GM10266 (cell line): ENCODE data around the gene SLC16A3.

Source experiments
- DNase-seq: peaks from one replicate; pipeline ENCODE4 v3.0.0; 2012; ENCODE audit errors: extremely low spot score
- TF ChIP-seq, protein P1 (sequence below): IDR thresholded peaks from 2 replicates; pipeline ENCODE4 v1.5.1; 2012; ENCODE audit warnings: mild to moderate bottlenecking, low read depth; ENCODE audit not compliant: control insufficient read depth, insufficient read depth; ENCODE audit errors: missing control alignments

Gene SLC16A3

DNA sequence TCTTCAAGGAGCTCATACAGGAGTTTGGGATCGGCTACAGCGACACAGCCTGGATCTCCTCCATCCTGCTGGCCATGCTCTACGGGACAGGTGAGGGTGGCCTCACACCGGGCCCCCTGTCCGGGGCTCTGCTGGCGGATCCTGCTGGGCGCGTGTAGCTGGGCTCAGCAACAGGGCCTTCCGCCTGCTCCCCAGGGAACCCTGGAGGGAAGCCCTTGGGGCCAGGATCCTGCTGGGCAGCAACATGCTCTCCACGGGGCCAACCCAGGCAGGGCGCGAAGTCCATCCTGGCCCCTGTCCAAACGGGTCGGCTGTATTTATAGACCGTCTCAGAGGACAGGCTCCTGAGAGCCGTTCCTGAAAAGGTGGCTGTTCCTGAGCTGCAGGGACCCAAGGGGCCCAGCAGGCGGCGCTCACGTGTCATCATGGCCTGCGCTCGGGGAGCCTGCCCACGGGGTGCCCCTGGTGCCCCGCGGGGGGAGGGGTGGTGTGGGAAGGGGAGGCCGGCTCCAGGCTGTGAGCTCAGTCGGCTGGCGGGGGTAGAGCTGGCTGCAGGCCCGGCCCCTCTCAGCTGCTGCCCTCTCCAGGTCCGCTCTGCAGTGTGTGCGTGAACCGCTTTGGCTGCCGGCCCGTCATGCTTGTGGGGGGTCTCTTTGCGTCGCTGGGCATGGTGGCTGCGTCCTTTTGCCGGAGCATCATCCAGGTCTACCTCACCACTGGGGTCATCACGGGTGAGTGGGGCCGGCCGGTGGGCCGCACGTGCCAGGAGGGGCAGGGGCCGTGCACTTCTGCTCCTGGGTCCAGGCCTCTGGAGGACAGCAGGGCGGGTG lies 7.5 kb downstream of the SLC16A3 start:
- DNase-seq, result no peak
- TF ChIP-seq, protein P1, sequence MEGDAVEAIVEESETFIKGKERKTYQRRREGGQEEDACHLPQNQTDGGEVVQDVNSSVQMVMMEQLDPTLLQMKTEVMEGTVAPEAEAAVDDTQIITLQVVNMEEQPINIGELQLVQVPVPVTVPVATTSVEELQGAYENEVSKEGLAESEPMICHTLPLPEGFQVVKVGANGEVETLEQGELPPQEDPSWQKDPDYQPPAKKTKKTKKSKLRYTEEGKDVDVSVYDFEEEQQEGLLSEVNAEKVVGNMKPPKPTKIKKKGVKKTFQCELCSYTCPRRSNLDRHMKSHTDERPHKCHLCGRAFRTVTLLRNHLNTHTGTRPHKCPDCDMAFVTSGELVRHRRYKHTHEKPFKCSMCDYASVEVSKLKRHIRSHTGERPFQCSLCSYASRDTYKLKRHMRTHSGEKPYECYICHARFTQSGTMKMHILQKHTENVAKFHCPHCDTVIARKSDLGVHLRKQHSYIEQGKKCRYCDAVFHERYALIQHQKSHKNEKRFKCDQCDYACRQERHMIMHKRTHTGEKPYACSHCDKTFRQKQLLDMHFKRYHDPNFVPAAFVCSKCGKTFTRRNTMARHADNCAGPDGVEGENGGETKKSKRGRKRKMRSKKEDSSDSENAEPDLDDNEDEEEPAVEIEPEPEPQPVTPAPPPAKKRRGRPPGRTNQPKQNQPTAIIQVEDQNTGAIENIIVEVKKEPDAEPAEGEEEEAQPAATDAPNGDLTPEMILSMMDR, result peak; percentile 75

DNA sequence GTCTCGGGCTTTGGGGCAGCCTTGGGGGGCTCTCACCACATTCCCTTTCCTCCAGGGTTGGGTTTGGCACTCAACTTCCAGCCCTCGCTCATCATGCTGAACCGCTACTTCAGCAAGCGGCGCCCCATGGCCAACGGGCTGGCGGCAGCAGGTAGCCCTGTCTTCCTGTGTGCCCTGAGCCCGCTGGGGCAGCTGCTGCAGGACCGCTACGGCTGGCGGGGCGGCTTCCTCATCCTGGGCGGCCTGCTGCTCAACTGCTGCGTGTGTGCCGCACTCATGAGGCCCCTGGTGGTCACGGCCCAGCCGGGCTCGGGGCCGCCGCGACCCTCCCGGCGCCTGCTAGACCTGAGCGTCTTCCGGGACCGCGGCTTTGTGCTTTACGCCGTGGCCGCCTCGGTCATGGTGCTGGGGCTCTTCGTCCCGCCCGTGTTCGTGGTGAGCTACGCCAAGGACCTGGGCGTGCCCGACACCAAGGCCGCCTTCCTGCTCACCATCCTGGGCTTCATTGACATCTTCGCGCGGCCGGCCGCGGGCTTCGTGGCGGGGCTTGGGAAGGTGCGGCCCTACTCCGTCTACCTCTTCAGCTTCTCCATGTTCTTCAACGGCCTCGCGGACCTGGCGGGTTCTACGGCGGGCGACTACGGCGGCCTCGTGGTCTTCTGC lies 8.4 kb downstream of the SLC16A3 start:
- DNase-seq, result no peak
- TF ChIP-seq, protein P1, result no peak

DNA sequence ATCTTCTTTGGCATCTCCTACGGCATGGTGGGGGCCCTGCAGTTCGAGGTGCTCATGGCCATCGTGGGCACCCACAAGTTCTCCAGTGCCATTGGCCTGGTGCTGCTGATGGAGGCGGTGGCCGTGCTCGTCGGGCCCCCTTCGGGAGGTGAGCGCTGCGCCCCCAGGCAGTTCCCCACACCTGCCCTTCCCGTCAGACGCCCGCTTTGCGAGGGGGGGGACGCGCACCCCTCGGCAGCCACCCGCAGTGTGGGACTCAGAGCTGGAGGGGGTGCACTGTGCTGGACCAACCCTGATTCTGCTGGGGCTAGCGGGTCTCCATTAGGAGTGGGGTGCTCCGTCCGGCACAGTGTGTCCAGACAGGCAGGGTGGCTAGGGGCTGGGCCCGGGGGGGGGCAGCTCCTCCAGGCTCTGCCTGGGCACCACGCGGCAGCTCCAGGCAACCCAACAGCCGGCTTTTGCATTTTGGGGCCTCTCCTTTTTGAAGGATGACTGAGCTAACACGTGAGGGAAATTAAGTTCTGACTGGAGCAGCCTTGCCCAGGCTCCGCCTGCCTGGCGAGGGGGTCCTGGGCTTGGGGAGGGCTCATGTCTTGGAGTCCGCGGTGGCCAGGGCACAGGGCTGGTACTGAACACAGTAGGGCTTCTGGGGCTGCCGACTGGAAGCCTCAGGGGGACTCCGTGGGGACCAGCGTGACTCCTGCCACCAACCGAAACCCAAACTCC lies 9.1 kb downstream of the SLC16A3 start:
- no peak for DNase-seq
- TF ChIP-seq, protein P1, result no peak

DNA sequence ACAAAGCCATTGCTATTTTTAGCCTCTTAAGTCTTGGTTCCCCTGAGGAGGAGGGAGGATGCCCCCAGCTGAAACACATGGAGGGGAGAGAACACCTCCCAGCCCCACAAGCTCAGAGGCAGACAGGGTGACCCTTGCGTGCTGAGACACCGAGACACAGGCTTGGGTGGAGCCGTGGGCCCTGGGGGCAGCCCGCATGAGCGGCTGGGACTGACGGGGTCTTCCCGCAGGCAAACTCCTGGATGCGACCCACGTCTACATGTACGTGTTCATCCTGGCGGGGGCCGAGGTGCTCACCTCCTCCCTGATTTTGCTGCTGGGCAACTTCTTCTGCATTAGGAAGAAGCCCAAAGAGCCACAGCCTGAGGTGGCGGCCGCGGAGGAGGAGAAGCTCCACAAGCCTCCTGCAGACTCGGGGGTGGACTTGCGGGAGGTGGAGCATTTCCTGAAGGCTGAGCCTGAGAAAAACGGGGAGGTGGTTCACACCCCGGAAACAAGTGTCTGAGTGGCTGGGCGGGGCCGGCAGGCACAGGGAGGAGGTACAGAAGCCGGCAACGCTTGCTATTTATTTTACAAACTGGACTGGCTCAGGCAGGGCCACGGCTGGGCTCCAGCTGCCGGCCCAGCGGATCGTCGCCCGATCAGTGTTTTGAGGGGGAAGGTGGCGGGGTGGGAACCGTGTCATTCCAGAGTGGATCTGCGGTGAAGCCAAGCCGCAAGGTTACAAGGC lies 9.8 kb downstream of the SLC16A3 start:
- TF ChIP-seq, protein P1, result no peak

DNA sequence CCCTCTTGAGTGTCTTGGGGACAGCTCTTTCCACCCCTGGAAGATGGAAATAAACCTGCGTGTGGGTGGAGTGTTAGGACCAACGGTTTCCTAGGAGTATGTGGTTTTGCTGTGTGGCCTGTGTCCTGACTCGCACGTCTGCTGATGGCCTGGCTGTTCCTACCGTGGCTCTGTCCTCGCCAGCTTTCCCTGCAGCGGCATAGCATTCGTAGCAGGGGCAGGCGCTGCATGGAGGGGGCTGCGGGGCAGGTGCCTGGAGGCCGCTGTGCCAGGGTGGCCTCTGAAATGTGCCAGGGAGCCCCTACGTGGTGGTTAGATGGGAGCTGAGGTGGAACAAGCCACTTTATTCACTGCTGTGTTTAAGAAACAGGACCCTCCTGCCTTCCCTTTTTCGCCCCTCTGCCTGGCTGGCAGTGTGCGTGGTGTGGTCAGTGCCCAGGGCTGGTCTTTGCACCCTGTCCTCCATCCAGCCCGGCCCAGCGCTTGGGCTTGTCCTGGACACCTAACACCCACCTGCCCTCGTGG lies 10.6 kb downstream of the SLC16A3 start:
- TF ChIP-seq, protein P1, result no peak
- no peak for DNase-seq

More for the DNA sequence above, 9.8 kb downstream of the SLC16A3 start:
- DNase-seq, result peak; percentile 72

DNA sequence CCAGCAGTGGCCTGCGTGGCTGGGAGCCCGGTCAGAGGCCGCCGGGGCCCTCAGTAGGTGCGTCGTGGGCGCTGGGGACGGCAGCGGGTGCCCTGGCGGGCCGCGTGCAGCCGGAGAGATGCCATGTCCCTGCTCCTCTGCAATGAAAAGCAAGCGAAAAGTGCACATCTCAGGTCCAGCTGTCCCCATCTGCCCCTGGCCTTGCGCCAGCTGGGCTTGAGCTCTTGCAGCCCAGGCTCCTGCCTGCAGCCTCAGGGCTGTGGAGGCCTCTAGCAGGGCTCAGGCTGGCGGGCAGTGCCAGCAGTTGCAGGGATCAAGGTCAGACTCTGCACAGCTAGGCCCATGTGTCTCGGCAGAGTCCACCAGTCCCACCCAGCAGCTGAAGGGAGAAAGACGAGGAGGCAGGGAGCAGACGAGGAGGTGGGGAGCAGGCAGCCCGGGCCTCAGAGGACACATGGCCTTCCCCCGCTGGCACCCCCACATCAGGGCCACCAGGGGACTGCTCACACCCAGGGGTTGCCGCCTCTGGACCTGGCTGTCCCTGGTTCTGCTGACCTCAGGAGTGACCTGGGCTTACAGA lies 11.2 kb downstream of the SLC16A3 start:
- no peak for DNase-seq
- TF ChIP-seq, protein P1, result no peak
